Osteocyte (in vitro differentiated cells): ENCODE results near the gene ADAMTS13. TPM values are rescaled to one million over a fixed set of nuclear protein-coding genes. Genes with fewer than 3 reads are reported as not detected.

Experiments
- DNase-seq: peaks from one replicate; pipeline ENCODE4 v3.0.0; 2021; ENCODE audit warnings: mixed read lengths; ENCODE audit not compliant: unreplicated experiment; ENCODE audit errors: extremely low spot score
- H3K27ac Mint-ChIP-seq: one replicate; pipeline ENCODE4 v1.8.0; 2021; ENCODE audit warnings: mild to moderate bottlenecking, mixed read lengths; ENCODE audit not compliant: unreplicated experiment
- H3K27me3 Mint-ChIP-seq: one replicate; pipeline ENCODE4 v1.8.0; 2021; ENCODE audit warnings: mixed read lengths; ENCODE audit not compliant: unreplicated experiment
- H3K36me3 Mint-ChIP-seq: one replicate; pipeline ENCODE4 v1.8.0; 2021; ENCODE audit warnings: mixed read lengths; ENCODE audit not compliant: unreplicated experiment
- H3K4me1 Mint-ChIP-seq: one replicate; pipeline ENCODE4 v1.8.0; 2021; ENCODE audit warnings: mixed read lengths; ENCODE audit not compliant: unreplicated experiment
- H3K4me3 Mint-ChIP-seq: one replicate; pipeline ENCODE4 v1.8.0; 2021; ENCODE audit warnings: mild to moderate bottlenecking, moderate library complexity, mixed read lengths; ENCODE audit not compliant: unreplicated experiment
- H3K9me3 Mint-ChIP-seq: one replicate; pipeline ENCODE4 v1.8.0; 2021; ENCODE audit warnings: mixed read lengths; ENCODE audit not compliant: unreplicated experiment
- total RNA-seq: library from RNA; stranded (reverse); gene quantifications from 2 replicates; pipeline ENCODE4 v1.2.1, GENCODE V29; 2021
- TF ChIP-seq, protein P1 (sequence below): fragments of 200-600 bp; sonication (generic); IDR thresholded peaks from 2 replicates; pipeline ENCODE4 v1.5.0; 2021; ENCODE audit warnings: antibody characterized with exemption, mild to moderate bottlenecking, moderate library complexity

Gene ADAMTS13
- total RNA-seq, 1 donor from 2014 or later, result 8.8 TPM

DNA sequence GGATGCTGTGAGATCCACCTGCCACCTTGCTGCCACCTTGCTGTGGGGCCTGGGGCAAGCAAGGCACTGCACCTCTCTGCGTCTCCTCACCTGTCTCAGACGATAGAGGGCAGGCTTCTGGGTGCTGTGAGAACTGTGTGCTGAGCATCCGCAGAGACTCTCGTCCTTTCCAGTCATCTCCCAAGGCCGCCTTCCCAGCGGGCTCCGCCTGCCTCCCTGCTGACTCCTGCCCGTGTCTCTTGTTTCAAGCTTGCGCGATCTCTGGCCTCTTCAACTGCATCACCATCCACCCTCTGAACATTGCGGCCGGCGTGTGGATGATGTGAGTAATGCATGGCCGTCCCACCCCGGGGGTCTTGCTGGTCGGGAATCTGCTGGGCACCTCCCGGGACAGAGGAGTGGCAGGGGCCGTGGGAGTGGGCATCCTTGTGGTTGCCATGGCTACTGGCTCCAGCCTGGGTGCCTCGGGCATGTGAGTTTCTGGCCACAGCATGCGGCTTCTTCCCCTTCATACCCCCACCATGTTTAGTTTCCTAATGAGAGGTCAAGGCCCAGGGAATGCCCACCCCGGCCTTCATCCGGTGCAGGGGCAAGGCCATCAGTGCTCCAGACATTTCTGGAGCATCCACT lies 41.2 kb downstream of the ADAMTS13 start:
- no peak overlapping the region for H3K4me3 Mint-ChIP-seq
- peaks cover 16% of the 10 kb centered on the region for H3K4me1 Mint-ChIP-seq
- TF ChIP-seq, protein P1, sequence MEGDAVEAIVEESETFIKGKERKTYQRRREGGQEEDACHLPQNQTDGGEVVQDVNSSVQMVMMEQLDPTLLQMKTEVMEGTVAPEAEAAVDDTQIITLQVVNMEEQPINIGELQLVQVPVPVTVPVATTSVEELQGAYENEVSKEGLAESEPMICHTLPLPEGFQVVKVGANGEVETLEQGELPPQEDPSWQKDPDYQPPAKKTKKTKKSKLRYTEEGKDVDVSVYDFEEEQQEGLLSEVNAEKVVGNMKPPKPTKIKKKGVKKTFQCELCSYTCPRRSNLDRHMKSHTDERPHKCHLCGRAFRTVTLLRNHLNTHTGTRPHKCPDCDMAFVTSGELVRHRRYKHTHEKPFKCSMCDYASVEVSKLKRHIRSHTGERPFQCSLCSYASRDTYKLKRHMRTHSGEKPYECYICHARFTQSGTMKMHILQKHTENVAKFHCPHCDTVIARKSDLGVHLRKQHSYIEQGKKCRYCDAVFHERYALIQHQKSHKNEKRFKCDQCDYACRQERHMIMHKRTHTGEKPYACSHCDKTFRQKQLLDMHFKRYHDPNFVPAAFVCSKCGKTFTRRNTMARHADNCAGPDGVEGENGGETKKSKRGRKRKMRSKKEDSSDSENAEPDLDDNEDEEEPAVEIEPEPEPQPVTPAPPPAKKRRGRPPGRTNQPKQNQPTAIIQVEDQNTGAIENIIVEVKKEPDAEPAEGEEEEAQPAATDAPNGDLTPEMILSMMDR, result no peak
- DNase-seq, result no peak
- H3K36me3 Mint-ChIP-seq, result peaks cover 9% of the 10 kb centered on the region
- H3K9me3 Mint-ChIP-seq, result no peaks in the 10 kb centered on the region
- H3K27ac Mint-ChIP-seq, result no peak overlapping the region
- H3K27me3 Mint-ChIP-seq, result no peaks in the 10 kb centered on the region

DNA sequence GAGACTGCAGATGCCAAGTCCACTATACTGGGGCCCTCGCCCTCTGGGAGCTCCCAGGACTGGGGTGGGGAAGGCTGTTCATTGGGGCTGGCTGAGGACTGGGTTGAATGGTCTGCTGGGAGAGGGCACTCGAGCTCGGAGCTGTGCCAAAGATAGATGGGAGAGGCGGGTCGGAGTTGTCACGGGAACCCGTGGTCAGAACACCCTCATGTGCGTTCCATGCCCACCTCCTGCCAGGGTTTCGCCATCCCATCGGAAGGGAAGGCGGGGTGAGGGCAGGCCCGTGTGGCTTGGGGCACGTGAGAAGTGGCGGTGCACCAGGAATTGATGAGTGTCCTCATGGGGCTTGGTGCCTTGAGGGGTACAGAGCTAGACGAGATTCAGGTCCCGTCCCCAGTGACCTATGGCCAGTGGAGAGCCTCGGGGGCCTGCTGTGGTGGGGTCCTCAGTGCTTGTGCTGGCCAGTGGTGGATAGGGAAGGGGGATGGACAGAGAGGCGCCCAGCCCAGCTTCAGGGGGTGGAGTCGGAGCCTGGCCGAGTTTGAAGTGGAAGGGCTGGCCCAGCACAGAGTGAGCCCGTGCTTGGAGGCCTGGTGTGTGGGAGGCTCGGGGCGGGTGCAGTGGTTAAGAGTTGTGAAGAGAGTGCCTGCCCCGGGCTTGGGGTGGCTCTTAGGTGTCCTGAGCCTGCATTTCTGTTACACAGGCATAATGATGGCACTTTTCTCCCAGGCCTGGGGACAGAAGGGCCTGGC lies 41.9 kb downstream of the ADAMTS13 start:
- Mint-ChIP-seq H3K9me3 (no peaks in the 10 kb centered on the region), H3K27ac (no peak overlapping the region), H3K36me3 (peaks cover 9% of the 10 kb centered on the region), H3K4me3 (no peak overlapping the region), H3K27me3 (no peaks in the 10 kb centered on the region), H3K4me1 (peaks cover 16% of the 10 kb centered on the region)
- TF ChIP-seq, protein P1, result no peak
- no peak for DNase-seq

DNA sequence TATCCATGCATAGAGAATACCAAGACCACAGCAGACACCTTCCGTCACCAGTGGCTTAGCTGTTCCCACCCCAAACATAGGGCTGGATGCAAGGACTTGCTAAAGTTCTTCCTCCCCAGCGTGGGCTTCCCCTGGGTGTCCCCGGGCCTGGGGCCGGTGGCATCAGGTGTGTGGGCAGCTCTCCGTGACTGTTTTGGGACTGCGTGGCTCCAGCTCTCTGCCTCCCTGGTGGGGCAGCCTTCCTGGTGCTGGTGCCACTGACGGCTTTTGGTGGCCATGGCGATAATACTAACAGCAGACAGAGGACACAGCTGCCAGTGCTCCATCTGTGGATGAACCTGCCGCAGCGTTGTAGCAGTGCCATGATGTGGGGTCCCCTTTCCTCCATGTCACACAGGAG lies 42.5 kb downstream of the ADAMTS13 start:
- no peaks in the 10 kb centered on the region for H3K9me3 Mint-ChIP-seq
- peaks cover 9% of the 10 kb centered on the region for H3K36me3 Mint-ChIP-seq
- H3K27ac Mint-ChIP-seq, result no peak overlapping the region
- no peak for DNase-seq
- H3K4me1 Mint-ChIP-seq, result peaks cover 12% of the 10 kb centered on the region
- H3K4me3 Mint-ChIP-seq, result no peak overlapping the region
- H3K27me3 Mint-ChIP-seq, result no peaks in the 10 kb centered on the region
- TF ChIP-seq, protein P1, result no peak

DNA sequence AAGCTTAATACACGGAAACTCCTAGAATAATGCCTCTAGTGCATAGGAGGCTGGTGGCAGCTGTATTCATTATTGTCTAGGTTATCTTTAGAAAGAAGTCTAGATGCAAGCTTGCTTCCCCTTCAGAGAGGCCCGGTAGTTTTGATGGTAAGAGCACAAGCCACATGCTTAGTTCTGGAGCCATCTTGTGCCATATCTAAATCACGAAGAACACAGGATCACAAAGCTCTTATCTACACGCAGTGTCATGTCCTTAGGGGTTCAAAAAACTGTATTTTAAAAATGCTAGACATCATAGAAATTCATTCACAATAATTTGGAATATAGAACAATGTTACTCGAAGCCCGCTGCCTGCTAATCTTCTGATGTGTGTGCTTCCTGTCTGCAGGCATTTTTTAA lies 43.8 kb downstream of the ADAMTS13 start:
- no peaks in the 10 kb centered on the region for H3K9me3 Mint-ChIP-seq
- TF ChIP-seq, protein P1, result no peak
- peaks cover 6% of the 10 kb centered on the region for H3K4me1 Mint-ChIP-seq
- no peak overlapping the region for H3K27ac Mint-ChIP-seq
- peaks cover 9% of the 10 kb centered on the region for H3K36me3 Mint-ChIP-seq
- H3K4me3 Mint-ChIP-seq, result no peak overlapping the region
- H3K27me3 Mint-ChIP-seq, result no peaks in the 10 kb centered on the region
- no peak for DNase-seq

DNA sequence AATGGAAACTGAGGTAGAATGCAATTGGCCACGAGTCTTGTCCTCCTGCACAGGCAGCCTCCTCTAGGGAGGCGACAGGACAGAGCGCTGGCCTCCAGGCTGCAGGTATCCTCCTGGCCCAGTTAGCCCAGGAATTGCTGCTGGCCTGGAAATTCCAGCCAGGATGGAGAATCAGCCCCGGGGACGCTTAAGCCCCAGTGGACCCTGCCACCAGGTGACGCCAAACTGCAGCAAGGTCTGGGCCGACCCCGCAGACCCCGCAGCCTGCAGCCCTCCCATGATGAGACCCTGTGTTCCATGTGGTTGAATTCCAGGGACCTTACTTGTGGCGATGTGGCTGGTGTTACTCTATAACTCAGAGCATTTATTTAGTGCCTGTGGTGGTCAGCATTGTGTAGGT lies 44.9 kb downstream of the ADAMTS13 start:
- TF ChIP-seq, protein P1, result no peak
- Mint-ChIP-seq H3K27ac (no peak overlapping the region), H3K4me3 (no peak overlapping the region), H3K4me1 (no peaks in the 10 kb centered on the region), H3K27me3 (no peaks in the 10 kb centered on the region), H3K9me3 (no peaks in the 10 kb centered on the region), H3K36me3 (peaks cover 9% of the 10 kb centered on the region)
- no peak for DNase-seq
